ENCODE data around the gene C2orf76. TPM values are rescaled to one million over a fixed set of nuclear protein-coding genes. Genes with fewer than 3 reads are reported as not detected.

Gene C2orf76
- total and polyA plus RNA-seq, 2 experiments from 2014 or later = 3.0 to 26.2 TPM

- no peaks in the 10 kb centered on the region for H3K79me2 ChIP-seq (ENCODE audit: insufficient read depth)
- H3F3A ChIP-seq (ENCODE audit: insufficient read depth) = no peaks in the 10 kb centered on the region
- H3K27ac ChIP-seq = no peak overlapping the region
- no peaks in the 10 kb centered on the region for H3K9me3 ChIP-seq (ENCODE audit: low read depth)
- TF ChIP-seq EZH2phosphoT487 (IDR thresholded peaks at IDR 0.05; ENCODE audit: insufficient read depth, low read depth) (no peak), EZH2 (IDR thresholded peaks at IDR 0.05; ENCODE audit: insufficient read depth, poor library complexity, severe bottlenecking) (no peak)
- no peaks in the 10 kb centered on the region for H3K9me2 ChIP-seq (ENCODE audit: insufficient read depth)
- no peaks in the 10 kb centered on the region for H3K36me3 ChIP-seq (ENCODE audit: low read depth)
- WGBS, 2 experiments (ENCODE audit: low coverage in 1 of 2, low lambda C conversion rate in 2 of 2, missing lambda C conversion rate in 2 of 2) = 93 to 94% methylated on average over 3 of the region's 3 CpGs
- no peak overlapping the region for H3K4me3 ChIP-seq
- H2AFZ ChIP-seq = no peak overlapping the region
- no peaks in the 10 kb centered on the region for H3K27me3 ChIP-seq (replicated peaks; ENCODE audit: insufficient read depth)
- in situ Hi-C loops (cut with MboI) = no loop called here
- DNase-seq = peak; percentile 30
- H4K20me1 ChIP-seq (ENCODE audit: insufficient read depth) = no peaks in the 10 kb centered on the region
- no peaks in the 10 kb centered on the region for H3K4me1 ChIP-seq (ENCODE audit: insufficient read depth)
- no peak overlapping the region for H3K9ac ChIP-seq
- no peak overlapping the region for H3K4me2 ChIP-seq (ENCODE audit: unreplicated experiment)
Measured at GRCh38 chr2:119333360-119333759, 33.3 kb downstream of the C2orf76 start.

- in situ Hi-C loops (cut with MboI) = no loop called here
- no peak overlapping the region for H3K4me2 ChIP-seq (ENCODE audit: unreplicated experiment)
- no peaks in the 10 kb centered on the region for H3F3A ChIP-seq (ENCODE audit: insufficient read depth)
- no peaks in the 10 kb centered on the region for H3K4me1 ChIP-seq (ENCODE audit: insufficient read depth)
- no peaks in the 10 kb centered on the region for H3K27me3 ChIP-seq (replicated peaks; ENCODE audit: insufficient read depth)
- no peaks in the 10 kb centered on the region for H3K9me2 ChIP-seq (ENCODE audit: insufficient read depth)
- H3K9me3 ChIP-seq (ENCODE audit: low read depth) = no peaks in the 10 kb centered on the region
- no peak for TF ChIP-seq EZH2 (IDR thresholded peaks at IDR 0.05; ENCODE audit: insufficient read depth, poor library complexity, severe bottlenecking)
- no peak for TF ChIP-seq EZH2phosphoT487 (IDR thresholded peaks at IDR 0.05; ENCODE audit: insufficient read depth, low read depth)
- no peak overlapping the region for H3K27ac ChIP-seq
- no peaks in the 10 kb centered on the region for H3K79me2 ChIP-seq (ENCODE audit: insufficient read depth)
- H3K36me3 ChIP-seq (ENCODE audit: low read depth) = no peaks in the 10 kb centered on the region
- 89 to 92% methylated on average over 6 of the region's 6 CpGs for WGBS, 2 experiments (ENCODE audit: low coverage in 1 of 2, low lambda C conversion rate in 2 of 2, missing lambda C conversion rate in 2 of 2)
- no peak overlapping the region for H3K4me3 ChIP-seq
- no peak for DNase-seq
- no peaks in the 10 kb centered on the region for H4K20me1 ChIP-seq (ENCODE audit: insufficient read depth)
- no peak overlapping the region for H2AFZ ChIP-seq
- no peak overlapping the region for H3K9ac ChIP-seq
Measured at GRCh38 chr2:119332953-119333352, 33.7 kb downstream of the C2orf76 start.

- Histone ChIP-seq H3K27me3 (replicated peaks; ENCODE audit: insufficient read depth) (no peaks in the 10 kb centered on the region), H3K9me3 (ENCODE audit: low read depth) (no peaks in the 10 kb centered on the region), H3K9ac (no peak overlapping the region), H3K4me3 (no peak overlapping the region), H3K36me3 (ENCODE audit: low read depth) (no peaks in the 10 kb centered on the region), H3K79me2 (ENCODE audit: insufficient read depth) (no peaks in the 10 kb centered on the region), H3K9me2 (ENCODE audit: insufficient read depth) (no peaks in the 10 kb centered on the region), H3F3A (ENCODE audit: insufficient read depth) (no peaks in the 10 kb centered on the region), H2AFZ (no peak overlapping the region), H3K4me1 (ENCODE audit: insufficient read depth) (no peaks in the 10 kb centered on the region), H4K20me1 (ENCODE audit: insufficient read depth) (no peaks in the 10 kb centered on the region), H3K27ac (no peak overlapping the region), H3K4me2 (ENCODE audit: unreplicated experiment) (no peak overlapping the region)
- WGBS, 2 experiments (ENCODE audit: low coverage in 1 of 2, low lambda C conversion rate in 2 of 2, missing lambda C conversion rate in 2 of 2) = 76 to 82% methylated on average over 6 of the region's 6 CpGs
- TF ChIP-seq EZH2 (IDR thresholded peaks at IDR 0.05; ENCODE audit: insufficient read depth, poor library complexity, severe bottlenecking) (no peak), EZH2phosphoT487 (IDR thresholded peaks at IDR 0.05; ENCODE audit: insufficient read depth, low read depth) (no peak)
- in situ Hi-C loops (cut with MboI) = no loop called here
- DNase-seq = no peak
Measured at GRCh38 chr2:119327431-119327830, 39.2 kb downstream of the C2orf76 start.

GRCh38 chr2:119326938-119327337 lies 39.7 kb downstream of the C2orf76 start:
- no peaks in the 10 kb centered on the region for H3F3A ChIP-seq (ENCODE audit: insufficient read depth)
- TF ChIP-seq EZH2 (IDR thresholded peaks at IDR 0.05; ENCODE audit: insufficient read depth, poor library complexity, severe bottlenecking) (no peak), EZH2phosphoT487 (IDR thresholded peaks at IDR 0.05; ENCODE audit: insufficient read depth, low read depth) (no peak)
- no peaks in the 10 kb centered on the region for H3K9me3 ChIP-seq (ENCODE audit: low read depth)
- no peaks in the 10 kb centered on the region for H3K36me3 ChIP-seq (ENCODE audit: low read depth)
- no peak overlapping the region for H3K9ac ChIP-seq
- H3K4me3 ChIP-seq = no peak overlapping the region
- no peaks in the 10 kb centered on the region for H4K20me1 ChIP-seq (ENCODE audit: insufficient read depth)
- DNase-seq = no peak
- H2AFZ ChIP-seq = no peak overlapping the region
- in situ Hi-C loops (cut with MboI) = no loop called here
- no peaks in the 10 kb centered on the region for H3K4me1 ChIP-seq (ENCODE audit: insufficient read depth)
- no peaks in the 10 kb centered on the region for H3K27me3 ChIP-seq (replicated peaks; ENCODE audit: insufficient read depth)
- no peaks in the 10 kb centered on the region for H3K79me2 ChIP-seq (ENCODE audit: insufficient read depth)
- 36 to 48% methylated on average over 1 of the region's 1 CpG for WGBS, 2 experiments (ENCODE audit: low coverage in 1 of 2, low lambda C conversion rate in 2 of 2, missing lambda C conversion rate in 2 of 2)
- H3K4me2 ChIP-seq (ENCODE audit: unreplicated experiment) = no peak overlapping the region
- no peaks in the 10 kb centered on the region for H3K9me2 ChIP-seq (ENCODE audit: insufficient read depth)
- H3K27ac ChIP-seq = no peak overlapping the region

GRCh38 chr2:119324685-119325270 lies 41.9 kb downstream of the C2orf76 start:
- H3K9me3 ChIP-seq (ENCODE audit: low read depth) = no peaks in the 10 kb centered on the region
- no peak for DNase-seq
- H3K9ac ChIP-seq = no peak overlapping the region
- no peaks in the 10 kb centered on the region for H3K27me3 ChIP-seq (replicated peaks; ENCODE audit: insufficient read depth)
- no peak overlapping the region for H3K4me3 ChIP-seq
- 78 to 87% methylated on average over 9 of the region's 9 CpGs for WGBS, 2 experiments (ENCODE audit: low coverage in 1 of 2, low lambda C conversion rate in 2 of 2, missing lambda C conversion rate in 2 of 2)
- H3F3A ChIP-seq (ENCODE audit: insufficient read depth) = no peaks in the 10 kb centered on the region
- in situ Hi-C loops (cut with MboI) = no loop called here
- no peaks in the 10 kb centered on the region for H3K4me1 ChIP-seq (ENCODE audit: insufficient read depth)
- H3K4me2 ChIP-seq (ENCODE audit: unreplicated experiment) = no peak overlapping the region
- no peaks in the 10 kb centered on the region for H3K36me3 ChIP-seq (ENCODE audit: low read depth)
- H3K79me2 ChIP-seq (ENCODE audit: insufficient read depth) = no peaks in the 10 kb centered on the region
- no peaks in the 10 kb centered on the region for H3K9me2 ChIP-seq (ENCODE audit: insufficient read depth)
- H2AFZ ChIP-seq = no peak overlapping the region
- no peaks in the 10 kb centered on the region for H4K20me1 ChIP-seq (ENCODE audit: insufficient read depth)
- TF ChIP-seq EZH2phosphoT487 (IDR thresholded peaks at IDR 0.05; ENCODE audit: insufficient read depth, low read depth) (no peak), EZH2 (IDR thresholded peaks at IDR 0.05; ENCODE audit: insufficient read depth, poor library complexity, severe bottlenecking) (no peak)
- H3K27ac ChIP-seq = no peak overlapping the region
